ENCODE measurements around the gene KIAA0825. TPM values are rescaled to one million over a fixed set of nuclear protein-coding genes. Genes with fewer than 3 reads are reported as not detected.

Gene KIAA0825
- total and polyA plus RNA-seq, 7 donors = 0.46 to 4.6 (median 3.3) TPM; not detected in 1

- intact Hi-C loops (cut with DNase I) = no loop called here
- 70 to 87% methylated on average over 4 of the region's 4 CpGs for WGBS, 2 donors
- no peaks in the 10 kb centered on the region for H3K27me3 ChIP-seq
Observed at GRCh38 chr5:94245608-94246007, 372.8 kb downstream of the KIAA0825 start.

GRCh38 chr5:94244921-94245320 lies 373.5 kb downstream of the KIAA0825 start:
- intact Hi-C loops (cut with DNase I) = no loop called here

More at GRCh38 chr5:94245608-94246007, 372.8 kb downstream of the KIAA0825 start:
- no peak overlapping the region for H3K4me3 ChIP-seq
- no peak for DNase-seq
- TF ChIP-seq EP300 (IDR thresholded peaks at IDR 0.05) = no peak
- TF ChIP-seq POLR2AphosphoS5 (IDR thresholded peaks at IDR 0.05) = no peak
- TF ChIP-seq POLR2A (IDR thresholded peaks at IDR 0.05) = no peak
- TF ChIP-seq CTCF (IDR thresholded peaks at IDR 0.05) = no peak
- no peak overlapping the region for H3K27ac ChIP-seq
- H3K36me3 ChIP-seq = no peaks in the 10 kb centered on the region
- H3K4me1 ChIP-seq = peaks cover 0 to 20% (median 19%) of the 10 kb centered on the region in 4 donors
- H3K9me3 ChIP-seq = no peaks in the 10 kb centered on the region

GRCh38 chr5:94243612-94244011 lies 374.8 kb downstream of the KIAA0825 start:
- intact Hi-C loops (cut with DNase I) = no loop called here
- TF ChIP-seq CTCF (IDR thresholded peaks at IDR 0.05) (no peak), POLR2AphosphoS5 (IDR thresholded peaks at IDR 0.05) (no peak)

More at GRCh38 chr5:94244921-94245320, 373.5 kb downstream of the KIAA0825 start:
- H3K9me3 ChIP-seq = no peaks in the 10 kb centered on the region
- no peak for DNase-seq
- no peak for TF ChIP-seq CTCF (IDR thresholded peaks at IDR 0.05)
- WGBS, 2 donors = 53 to 68% methylated on average over 1 of the region's 1 CpG
- H3K27ac ChIP-seq = no peak overlapping the region
- H3K4me1 ChIP-seq = peaks cover 0 to 27% (median 26%) of the 10 kb centered on the region in 4 donors
- no peaks in the 10 kb centered on the region for H3K27me3 ChIP-seq
- H3K36me3 ChIP-seq = no peaks in the 10 kb centered on the region
- H3K4me3 ChIP-seq = no peak overlapping the region

GRCh38 chr5:94240993-94241651 lies 377.3 kb downstream of the KIAA0825 start:
- H3K27me3 ChIP-seq = no peaks in the 10 kb centered on the region
- H3K4me3 ChIP-seq = no peak overlapping the region
- TF ChIP-seq POLR2A (IDR thresholded peaks at IDR 0.05) = no peak
- no peak for TF ChIP-seq POLR2AphosphoS5 (IDR thresholded peaks at IDR 0.05)
- TF ChIP-seq CTCF (IDR thresholded peaks at IDR 0.05) = no peak
- TF ChIP-seq EP300 (IDR thresholded peaks at IDR 0.05) = no peak
- H3K27ac ChIP-seq = peak overlapping the region in 1 of 4 donors; percentile 44
- DNase-seq = no peak
- intact Hi-C loops (cut with DNase I) = no loop called here
- peaks cover 0 to 32% (median 31%) of the 10 kb centered on the region in 4 donors for H3K4me1 ChIP-seq
- H3K9me3 ChIP-seq = no peaks in the 10 kb centered on the region
- WGBS, 2 donors = 78 to 79% methylated on average over 3 of the region's 3 CpGs
- no peaks in the 10 kb centered on the region for H3K36me3 ChIP-seq

More at GRCh38 chr5:94243612-94244011, 374.8 kb downstream of the KIAA0825 start:
- Histone ChIP-seq H3K36me3 (no peaks in the 10 kb centered on the region), H3K27me3 (no peaks in the 10 kb centered on the region), H3K4me1 (peaks cover 0 to 32% (median 31%) of the 10 kb centered on the region in 4 donors), H3K9me3 (no peaks in the 10 kb centered on the region), H3K27ac (no peak overlapping the region), H3K4me3 (no peak overlapping the region)
- no peak for DNase-seq
- WGBS, 2 donors = 63 to 64% methylated on average over 3 of the region's 3 CpGs

GRCh38 chr5:94240596-94240992 lies 377.8 kb downstream of the KIAA0825 start:
- TF ChIP-seq POLR2A (IDR thresholded peaks at IDR 0.05) (no peak), CTCF (IDR thresholded peaks at IDR 0.05) (no peak), POLR2AphosphoS5 (IDR thresholded peaks at IDR 0.05) (no peak), EP300 (IDR thresholded peaks at IDR 0.05) (no peak)
- H3K4me3 ChIP-seq = no peak overlapping the region
- no peak for DNase-seq
- peak overlapping the region in 1 of 4 donors; percentile 44 for H3K27ac ChIP-seq
- peaks cover 0 to 32% (median 31%) of the 10 kb centered on the region in 4 donors for H3K4me1 ChIP-seq
- H3K36me3 ChIP-seq = no peaks in the 10 kb centered on the region
- no peaks in the 10 kb centered on the region for H3K27me3 ChIP-seq
- intact Hi-C loops (cut with DNase I) = no loop called here
- no peaks in the 10 kb centered on the region for H3K9me3 ChIP-seq
- WGBS, 2 donors = 78 to 86% methylated on average over 5 of the region's 5 CpGs
